GM19324 (cell line): ENCODE data around the gene ERV3-1.
A peak's percentile ranks its signal among the peaks of the same experiment; 100 is the strongest.
"Not testable (repeated sequence)": the region's sequence is repeated elsewhere in the genome, so short reads cannot be mapped to it uniquely, and the experiment has no call there.

Experiments used
- ATAC-seq: cut with Tn5 transposase; IDR thresholded peaks from one replicate; pipeline ENCODE4 v1.9.1; 2021; ENCODE audit warnings: mild to moderate bottlenecking, moderate library complexity; ENCODE audit not compliant: unreplicated experiment, low FRiP score

ERV3-1 gene, protein sequence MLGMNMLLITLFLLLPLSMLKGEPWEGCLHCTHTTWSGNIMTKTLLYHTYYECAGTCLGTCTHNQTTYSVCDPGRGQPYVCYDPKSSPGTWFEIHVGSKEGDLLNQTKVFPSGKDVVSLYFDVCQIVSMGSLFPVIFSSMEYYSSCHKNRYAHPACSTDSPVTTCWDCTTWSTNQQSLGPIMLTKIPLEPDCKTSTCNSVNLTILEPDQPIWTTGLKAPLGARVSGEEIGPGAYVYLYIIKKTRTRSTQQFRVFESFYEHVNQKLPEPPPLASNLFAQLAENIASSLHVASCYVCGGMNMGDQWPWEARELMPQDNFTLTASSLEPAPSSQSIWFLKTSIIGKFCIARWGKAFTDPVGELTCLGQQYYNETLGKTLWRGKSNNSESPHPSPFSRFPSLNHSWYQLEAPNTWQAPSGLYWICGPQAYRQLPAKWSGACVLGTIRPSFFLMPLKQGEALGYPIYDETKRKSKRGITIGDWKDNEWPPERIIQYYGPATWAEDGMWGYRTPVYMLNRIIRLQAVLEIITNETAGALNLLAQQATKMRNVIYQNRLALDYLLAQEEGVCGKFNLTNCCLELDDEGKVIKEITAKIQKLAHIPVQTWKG

DNA sequence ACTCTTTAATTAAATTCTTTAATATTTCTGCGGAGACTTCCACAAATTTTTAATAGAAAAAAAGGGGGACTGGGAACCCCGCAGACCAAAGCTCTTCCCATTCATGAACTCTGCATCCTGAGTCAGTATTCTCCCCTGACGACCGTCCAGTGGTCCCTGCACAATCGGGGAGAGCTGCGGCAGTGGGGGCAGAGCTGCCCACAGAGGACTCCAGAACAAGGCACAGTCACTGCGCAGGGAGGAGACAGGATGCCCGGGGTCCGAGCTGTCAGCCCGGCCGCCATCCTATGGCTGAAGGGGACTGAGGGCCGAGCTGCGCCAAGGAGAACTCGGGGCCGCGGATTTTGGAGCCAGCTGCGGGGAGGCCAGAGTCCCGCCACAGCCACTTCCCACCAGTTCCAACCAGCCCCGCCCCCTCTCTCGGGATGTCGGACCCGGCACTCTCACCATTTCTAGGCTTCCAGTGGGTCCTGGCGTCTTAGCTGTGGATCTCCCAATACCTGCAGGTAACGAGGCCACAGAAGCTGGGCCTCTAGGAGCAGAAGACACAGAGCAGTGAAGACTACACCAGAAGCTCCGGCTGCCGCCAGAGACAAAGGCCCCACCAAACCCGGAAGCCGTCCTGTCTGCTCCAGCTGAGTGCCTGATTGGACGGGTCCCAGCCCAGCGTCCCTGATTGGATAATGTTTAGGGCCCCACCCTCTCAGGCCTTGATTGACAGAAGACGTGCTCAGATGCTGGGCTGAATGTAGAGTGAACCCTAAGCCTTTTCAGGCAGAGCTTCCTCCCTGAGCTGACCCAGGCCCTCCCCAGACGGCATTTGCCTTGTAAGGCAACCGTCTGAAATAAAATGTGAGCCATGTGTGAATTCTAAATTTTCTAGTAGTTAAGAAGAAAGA lies at the start of gene ERV3-1:
Gene ERV3-1, minus strand, starts transcription at position 594 of the 899 bp plus-strand sequence. CDS start 13,661 bp downstream, outside the sequence.
- ATAC-seq = peak; percentile 100

GRCh38 chr7:65055786-65056185 lies 49.3 kb upstream of the ERV3-1 start:
- ATAC-seq = not testable (repeated sequence)

GRCh38 chr7:65054466-65054994 lies 48.0 kb upstream of the ERV3-1 start:
- not testable (repeated sequence) for ATAC-seq

- not testable (repeated sequence) for ATAC-seq
These were observed 45.2 kb upstream of the ERV3-1 start for GRCh38 chr7:65051654-65052053.

GRCh38 chr7:65051139-65051538 lies 44.7 kb upstream of the ERV3-1 start:
- not testable (repeated sequence) for ATAC-seq

DNA sequence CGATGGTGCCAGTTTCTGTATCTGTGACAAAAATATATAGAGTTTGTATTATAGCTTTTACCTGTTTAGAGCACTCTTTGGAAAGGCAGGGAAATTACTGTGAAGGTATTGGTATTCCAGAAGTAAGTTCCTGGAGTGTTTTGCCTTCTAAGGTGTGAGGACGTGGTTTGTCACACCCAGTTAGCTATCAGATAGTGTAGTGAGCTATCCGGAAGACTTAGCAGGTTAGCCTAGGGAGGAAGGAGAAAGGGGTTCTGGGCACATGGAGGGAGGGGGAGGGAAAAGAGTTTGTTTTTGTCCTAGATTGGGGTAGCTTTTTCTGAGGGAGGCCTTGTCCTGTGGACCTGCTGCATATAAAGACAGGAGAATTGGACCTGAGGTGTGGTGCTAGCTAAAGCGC lies 39.8 kb upstream of the ERV3-1 start:
- not testable (repeated sequence) for ATAC-seq

DNA sequence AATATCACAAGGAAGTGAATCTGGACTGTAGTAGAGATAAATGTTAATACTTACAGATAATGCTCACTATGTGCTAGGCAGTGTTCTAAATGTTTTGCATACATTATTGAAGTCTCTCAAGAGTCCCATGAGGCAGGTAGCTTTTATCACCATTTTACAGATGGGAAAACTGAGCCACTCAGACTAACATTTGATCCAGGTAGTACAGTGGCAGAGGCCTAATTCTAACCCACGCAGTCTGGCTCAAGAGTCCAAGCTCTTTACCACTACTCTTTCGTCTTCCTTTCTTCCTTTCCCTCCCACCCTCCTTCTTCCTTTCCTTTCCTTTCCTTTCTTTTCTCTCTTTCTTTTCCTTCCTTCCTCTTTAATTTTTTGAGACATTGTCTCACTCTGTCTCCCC lies 39.1 kb upstream of the ERV3-1 start:
- not testable (repeated sequence) for ATAC-seq

DNA sequence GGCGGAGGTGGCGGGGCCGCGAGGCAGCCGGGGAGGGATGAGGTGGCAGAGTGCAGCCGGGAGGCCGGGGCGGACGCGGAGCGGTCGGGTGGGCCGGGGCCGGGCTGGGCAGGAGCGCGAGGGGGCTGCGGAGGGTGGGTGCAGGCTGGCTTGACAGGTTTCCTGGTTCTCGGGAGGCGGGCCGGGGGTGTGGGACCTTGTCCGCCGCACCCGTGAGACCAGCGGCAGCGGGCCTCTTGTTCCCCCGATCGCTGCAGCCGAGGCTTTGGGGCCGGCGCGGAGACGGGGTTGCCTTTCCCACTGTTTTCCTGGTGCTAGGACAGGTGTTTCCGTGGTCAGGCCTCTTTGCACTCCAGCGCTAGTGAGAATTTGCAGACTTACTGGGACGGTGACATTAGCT lies 32.3 kb upstream of the ERV3-1 start:
- ATAC-seq = peak; percentile 25

GRCh38 chr7:65037740-65038688 lies 31.5 kb upstream of the ERV3-1 start:
- ATAC-seq = peak; percentile 88

GRCh38 chr7:65036526-65036925 lies 30.0 kb upstream of the ERV3-1 start:
- not testable (repeated sequence) for ATAC-seq

GRCh38 chr7:65035469-65035868 lies 29.0 kb upstream of the ERV3-1 start:
- not testable (repeated sequence) for ATAC-seq

DNA sequence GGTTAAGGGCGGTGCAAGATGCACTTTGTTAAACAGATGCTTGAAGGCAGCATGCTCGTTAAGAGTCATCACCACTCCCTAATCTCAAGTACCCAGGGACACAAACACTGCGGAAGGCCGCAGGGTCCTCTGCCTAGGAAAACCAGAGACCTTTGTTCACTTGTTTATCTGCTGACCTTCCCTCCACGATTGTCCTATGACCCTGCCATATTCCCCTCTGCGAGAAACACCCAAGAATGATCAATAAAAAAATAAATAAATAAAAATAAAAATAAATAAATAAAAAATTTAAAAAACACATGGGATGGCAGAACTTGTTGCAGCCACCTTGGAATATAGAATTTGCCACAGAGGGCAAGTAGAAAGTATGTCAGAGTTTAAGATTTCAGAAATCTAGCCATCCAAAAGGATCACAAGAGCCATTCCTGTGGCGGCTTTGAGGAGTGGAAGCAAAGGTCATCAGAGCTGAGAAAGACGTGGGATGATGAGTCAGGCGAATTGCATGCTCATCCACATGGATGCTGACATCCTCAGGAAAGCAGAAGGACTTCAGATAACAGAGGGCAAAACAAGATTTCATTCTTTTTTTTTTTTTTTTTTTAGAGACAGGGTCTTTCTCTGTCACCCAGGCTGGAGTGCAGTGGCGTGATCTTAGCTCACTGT lies 27.8 kb upstream of the ERV3-1 start:
- ATAC-seq = not testable (repeated sequence)

- ATAC-seq = not testable (repeated sequence)
These were observed 26.9 kb upstream of the ERV3-1 start for GRCh38 chr7:65033391-65033790.

GRCh38 chr7:65025023-65025422 lies 18.5 kb upstream of the ERV3-1 start:
- not testable (repeated sequence) for ATAC-seq

DNA sequence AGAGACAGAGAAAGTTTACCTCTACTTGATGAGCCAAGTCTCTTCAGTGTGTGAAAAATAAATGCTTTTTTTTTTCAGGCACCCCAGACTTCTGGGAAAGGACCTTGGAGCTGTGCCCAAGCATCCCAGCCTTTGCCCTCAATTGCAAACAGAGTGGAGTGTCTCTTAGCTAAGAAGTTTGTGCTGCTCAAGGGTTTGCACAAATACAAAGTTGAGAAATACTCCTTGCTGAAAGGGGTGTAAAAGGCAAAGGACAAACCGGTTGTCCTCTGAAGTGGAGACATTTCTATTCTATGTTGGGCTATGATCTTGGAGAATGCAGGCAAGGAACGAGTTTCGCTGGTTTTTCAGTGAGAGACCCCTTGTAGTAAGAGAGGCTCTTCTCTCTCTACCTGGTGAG lies 14.5 kb upstream of the ERV3-1 start:
- ATAC-seq = not testable (repeated sequence)

- ATAC-seq = not testable (repeated sequence)
These were observed 3.4 kb upstream of the ERV3-1 start for GRCh38 chr7:65009881-65010280.

DNA sequence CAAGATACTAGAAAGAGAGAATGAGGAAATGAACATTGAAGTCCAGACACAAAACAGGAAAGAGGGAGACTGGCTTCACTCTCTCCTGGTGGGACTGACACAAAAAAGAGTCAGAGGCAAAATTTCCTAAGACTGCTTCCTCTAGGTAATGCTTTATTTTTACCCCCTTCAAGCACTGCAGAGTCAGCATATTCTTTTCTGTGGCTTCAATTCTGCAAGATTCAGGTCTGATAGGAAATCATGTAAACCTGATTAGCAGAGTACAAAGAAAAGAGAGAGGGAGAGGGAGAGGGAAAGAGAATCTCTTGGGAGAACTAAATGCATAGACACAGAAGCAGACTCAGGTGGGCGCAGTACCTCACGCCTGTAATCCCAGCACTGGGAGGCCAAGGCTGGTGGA lies 2.9 kb upstream of the ERV3-1 start:
- not testable (repeated sequence) for ATAC-seq

DNA sequence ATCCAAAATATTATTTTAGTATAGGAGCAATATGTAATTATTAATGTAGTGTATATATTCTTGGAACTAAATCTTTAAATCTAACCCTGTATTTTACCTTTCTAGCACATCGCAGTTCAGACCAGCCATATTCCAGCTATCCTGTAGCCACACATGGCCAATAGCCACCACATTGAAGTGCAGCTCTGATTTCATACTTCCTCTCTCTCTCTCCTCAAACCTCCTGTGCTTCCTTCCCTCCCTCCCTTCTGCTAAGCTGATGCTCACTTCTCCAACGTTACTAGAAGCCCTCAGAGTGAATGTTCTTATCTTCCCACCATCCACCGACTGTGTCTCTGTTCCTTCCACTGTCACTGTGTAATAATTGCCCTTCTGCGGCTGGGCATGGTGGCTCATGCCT lies 549 bp upstream of the ERV3-1 start:
- not testable (repeated sequence) for ATAC-seq

- ATAC-seq = no peak
These were observed 1.9 kb downstream of the ERV3-1 start for GRCh38 chr7:65004575-65004974.
